GM19193 (cell line): Measurements from ENCODE around the gene GPR27.

Experiments
- POLR2A ChIP-seq: IDR thresholded peaks from 4 replicates; pipeline ENCODE4 v1.6.1; 2011; ENCODE audit not compliant: insufficient read depth, insufficient read length; ENCODE audit errors: extremely low read depth

Gene GPR27

GRCh38 chr3:71753701-71754609, at the start of gene GPR27:
Gene GPR27 (plus strand): TSS chr3:71753855. CDS start chr3:71754050, 195 bp downstream.
- no peak for TF ChIP-seq POLR2A

- no peak for TF ChIP-seq POLR2A
Observed at GRCh38 chr3:71704915-71705314, 48.7 kb upstream of the GPR27 start.

GRCh38 chr3:71705681-71706080, 48.0 kb upstream of the GPR27 start:
- TF ChIP-seq POLR2A, result no peak

GRCh38 chr3:71707595-71707994, 46.1 kb upstream of the GPR27 start:
- no peak for TF ChIP-seq POLR2A

GRCh38 chr3:71708476-71709105, 45.1 kb upstream of the GPR27 start:
- no peak for TF ChIP-seq POLR2A

GRCh38 chr3:71709908-71710511, 43.6 kb upstream of the GPR27 start:
- no peak for TF ChIP-seq POLR2A

GRCh38 chr3:71710906-71711494, 42.7 kb upstream of the GPR27 start:
- no peak for TF ChIP-seq POLR2A

- TF ChIP-seq POLR2A, result no peak
Observed at GRCh38 chr3:71713041-71713440, 40.6 kb upstream of the GPR27 start.

- no peak for TF ChIP-seq POLR2A
Observed at GRCh38 chr3:71714595-71714994, 39.1 kb upstream of the GPR27 start.

GRCh38 chr3:71718072-71718471, 35.6 kb upstream of the GPR27 start:
- no peak for TF ChIP-seq POLR2A

- no peak for TF ChIP-seq POLR2A
Observed at GRCh38 chr3:71721002-71721401, 32.7 kb upstream of the GPR27 start.

- no peak for TF ChIP-seq POLR2A
Observed at GRCh38 chr3:71721651-71722157, 32.0 kb upstream of the GPR27 start.

- TF ChIP-seq POLR2A, result no peak
Observed at GRCh38 chr3:71722693-71723092, 31.0 kb upstream of the GPR27 start.

- no peak for TF ChIP-seq POLR2A
Observed at GRCh38 chr3:71723452-71724170, 30.0 kb upstream of the GPR27 start.

- TF ChIP-seq POLR2A, result no peak
Observed at GRCh38 chr3:71724171-71724453, 29.5 kb upstream of the GPR27 start.
